Lower lobe of right lung (tissue), 2 donors: ENCODE measurements around the gene CASP7. TPM values are rescaled to one million over a fixed set of nuclear protein-coding genes. Genes with fewer than 3 reads are reported as not detected.

Source experiments
- ATAC-seq, 2 donors: fragments of 200-7000 bp; cut with Tn5 transposase; one replicate each; pipeline ENCODE4 v1.9.1; 2020 to 2022; ENCODE audit warnings: mild to moderate bottlenecking in 2 of 2, moderate library complexity in 2 of 2
- DNase-seq: peaks from one replicate; pipeline ENCODE4 v3.0.0-alpha.2; 2020
- H3K27ac ChIP-seq: fragments of 200-600 bp; one replicate; pipeline ENCODE4 v1.8.0; 2022
- H3K27me3 ChIP-seq: fragments of 200-600 bp; one replicate; pipeline ENCODE4 v1.8.0; 2022; ENCODE audit warnings: low read depth
- H3K36me3 ChIP-seq: fragments of 200-600 bp; one replicate; pipeline ENCODE4 v1.8.0; 2022; ENCODE audit warnings: mild to moderate bottlenecking
- H3K4me1 ChIP-seq: fragments of 200-600 bp; one replicate; pipeline ENCODE4 v1.8.0; 2022
- H3K4me3 ChIP-seq: fragments of 200-600 bp; one replicate; pipeline ENCODE4 v1.8.0; 2022; ENCODE audit warnings: mild to moderate bottlenecking
- H3K9me3 ChIP-seq: fragments of 200-600 bp; one replicate; pipeline ENCODE4 v1.8.0; 2022
- intact Hi-C: fragments of 100-400 bp; cut with DNase I; formaldehyde crosslinking; loops from one replicate; pipeline ENCODE4 v1.11.0; 2022
- total RNA-seq: library from RNA; stranded (reverse); fragmentation: NEBNext Ultra II Directional; extraction: Animal tissue kit (Norgen Biotek cat#: 25700); gene quantifications from one replicate; pipeline ENCODE4 v1.2.1, GENCODE V29; 2021
- TF ChIP-seq, protein P1 (sequence below): fragments of 200-600 bp; IDR thresholded peaks from one replicate; pipeline ENCODE4 v1.8.0; 2022; ENCODE audit warnings: antibody characterized with exemption, mild to moderate bottlenecking
- donor health status: DM: no; HTN: yes; CAD: no; lungs with severe emphysema.

CASP7 gene
- total RNA-seq, 1 donor from 2014 or later = 36.3 TPM

DNA sequence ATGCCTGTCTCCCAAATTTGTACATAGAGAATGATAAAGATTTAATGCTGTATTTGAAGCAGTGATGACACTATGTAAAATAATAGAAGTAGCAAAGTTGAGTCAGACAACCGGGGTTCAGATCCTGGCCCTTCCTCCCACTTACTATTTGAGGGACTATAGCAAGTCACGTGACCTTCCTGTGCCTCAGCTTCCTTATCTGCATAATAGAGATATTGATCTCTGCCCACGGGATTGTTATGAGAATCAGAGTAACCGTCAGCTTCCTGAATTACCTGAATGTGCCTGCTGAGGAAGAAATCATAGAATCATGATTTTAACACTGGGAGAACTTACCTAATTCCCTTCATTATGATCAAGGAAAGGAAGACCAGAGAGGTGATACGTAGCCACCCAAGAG, 26.9 kb downstream of the CASP7 start:
- intact Hi-C loops = no loop called here
- no peak overlapping the region for H3K27ac ChIP-seq
- H3K27me3 ChIP-seq = no peaks in the 10 kb centered on the region
- peaks cover 10% of the 10 kb centered on the region for H3K4me1 ChIP-seq
- TF ChIP-seq, protein P1, sequence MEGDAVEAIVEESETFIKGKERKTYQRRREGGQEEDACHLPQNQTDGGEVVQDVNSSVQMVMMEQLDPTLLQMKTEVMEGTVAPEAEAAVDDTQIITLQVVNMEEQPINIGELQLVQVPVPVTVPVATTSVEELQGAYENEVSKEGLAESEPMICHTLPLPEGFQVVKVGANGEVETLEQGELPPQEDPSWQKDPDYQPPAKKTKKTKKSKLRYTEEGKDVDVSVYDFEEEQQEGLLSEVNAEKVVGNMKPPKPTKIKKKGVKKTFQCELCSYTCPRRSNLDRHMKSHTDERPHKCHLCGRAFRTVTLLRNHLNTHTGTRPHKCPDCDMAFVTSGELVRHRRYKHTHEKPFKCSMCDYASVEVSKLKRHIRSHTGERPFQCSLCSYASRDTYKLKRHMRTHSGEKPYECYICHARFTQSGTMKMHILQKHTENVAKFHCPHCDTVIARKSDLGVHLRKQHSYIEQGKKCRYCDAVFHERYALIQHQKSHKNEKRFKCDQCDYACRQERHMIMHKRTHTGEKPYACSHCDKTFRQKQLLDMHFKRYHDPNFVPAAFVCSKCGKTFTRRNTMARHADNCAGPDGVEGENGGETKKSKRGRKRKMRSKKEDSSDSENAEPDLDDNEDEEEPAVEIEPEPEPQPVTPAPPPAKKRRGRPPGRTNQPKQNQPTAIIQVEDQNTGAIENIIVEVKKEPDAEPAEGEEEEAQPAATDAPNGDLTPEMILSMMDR = no peak
- no peak for ATAC-seq
- DNase-seq = no peak
- no peaks in the 10 kb centered on the region for H3K9me3 ChIP-seq
- no peak overlapping the region for H3K4me3 ChIP-seq
- H3K36me3 ChIP-seq = peaks cover 9% of the 10 kb centered on the region

DNA sequence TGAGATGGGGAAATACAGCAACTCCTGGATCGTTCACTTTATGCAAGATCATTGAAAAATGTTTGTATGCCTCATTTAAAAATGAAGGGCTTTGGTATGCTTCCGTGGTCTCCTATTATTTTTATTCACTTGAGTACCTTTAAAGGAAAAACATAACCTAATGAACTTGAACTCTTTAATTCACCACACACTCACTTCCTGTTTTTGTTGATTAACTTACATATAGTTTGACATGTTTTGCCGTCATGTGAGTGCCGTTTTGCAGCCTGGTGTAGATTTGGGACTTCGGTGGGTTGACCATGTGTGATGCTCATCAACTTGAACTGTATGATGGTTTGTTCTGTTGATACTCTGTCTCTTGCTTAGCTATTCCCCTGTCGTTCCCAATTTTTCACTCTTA, 28.9 kb downstream of the CASP7 start:
- H3K4me1 ChIP-seq = peaks cover 10% of the 10 kb centered on the region
- H3K36me3 ChIP-seq = peaks cover 4% of the 10 kb centered on the region
- no peak overlapping the region for H3K4me3 ChIP-seq
- TF ChIP-seq, protein P1 = no peak
- no peak for DNase-seq
- H3K9me3 ChIP-seq = no peaks in the 10 kb centered on the region
- no peak overlapping the region for H3K27ac ChIP-seq
- H3K27me3 ChIP-seq = no peaks in the 10 kb centered on the region
- intact Hi-C loops = no loop called here
- ATAC-seq = no peak

DNA sequence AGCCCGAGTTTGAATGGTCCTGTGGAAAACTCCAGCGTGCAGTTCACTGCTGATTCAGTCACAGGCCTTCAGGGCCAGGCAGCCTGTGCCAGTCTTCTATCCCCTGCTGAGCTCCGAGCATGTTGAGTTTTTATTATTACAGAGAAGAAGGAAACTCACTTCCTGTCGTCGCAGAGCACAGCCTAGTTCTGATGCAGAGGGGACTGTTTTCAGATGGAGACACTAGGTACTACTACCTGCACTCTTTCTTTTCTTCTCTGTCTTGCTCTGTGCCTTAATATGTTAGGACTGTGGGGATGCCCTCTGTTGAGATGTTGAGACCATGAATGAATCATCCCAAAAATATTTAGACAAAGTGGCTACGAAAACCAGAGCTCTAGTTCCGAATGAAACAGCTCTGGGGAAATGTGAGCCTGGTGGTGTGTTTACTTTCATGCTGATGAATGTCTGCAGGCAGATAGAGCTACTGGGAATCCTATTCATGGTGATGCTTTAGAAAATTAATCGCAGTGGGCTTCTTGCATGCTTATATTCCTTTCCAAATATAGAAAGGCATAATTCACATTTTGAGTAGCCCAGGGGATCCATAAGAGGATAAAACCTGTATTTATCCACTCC, 29.6 kb downstream of the CASP7 start:
- H3K9me3 ChIP-seq = no peaks in the 10 kb centered on the region

DNA sequence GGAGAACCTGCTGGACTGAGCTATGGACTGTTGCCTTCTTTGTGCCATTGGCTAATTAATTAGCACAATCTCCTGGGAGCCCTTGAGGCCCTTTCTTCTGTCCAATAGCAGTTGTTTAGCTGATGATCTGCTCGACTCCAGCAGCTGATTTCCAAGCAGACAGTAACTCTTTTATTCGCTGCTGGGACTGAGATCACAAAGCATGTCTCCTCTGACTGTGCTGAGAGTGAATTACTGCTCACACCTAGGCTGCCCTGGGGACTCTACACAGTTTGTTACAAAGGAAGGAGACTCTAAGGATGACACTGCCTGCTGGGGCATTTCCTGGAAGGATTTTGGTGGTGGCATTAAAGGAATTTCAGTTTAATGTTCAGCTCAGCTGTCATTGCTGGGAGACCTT, 31.4 kb downstream of the CASP7 start:
- Histone ChIP-seq H3K27me3 (no peaks in the 10 kb centered on the region), H3K27ac (no peak overlapping the region), H3K4me1 (peaks cover 10% of the 10 kb centered on the region), H3K36me3 (peaks cover 11% of the 10 kb centered on the region), H3K4me3 (no peak overlapping the region), H3K9me3 (no peaks in the 10 kb centered on the region)
- intact Hi-C loops = no loop called here
- DNase-seq (no peak), ATAC-seq (no peak)
- TF ChIP-seq, protein P1 = no peak

More for the DNA sequence above, 29.6 kb downstream of the CASP7 start:
- ATAC-seq (no peak), DNase-seq (no peak)
- Histone ChIP-seq H3K4me1 (peaks cover 10% of the 10 kb centered on the region), H3K27ac (no peak overlapping the region), H3K4me3 (no peak overlapping the region), H3K27me3 (no peaks in the 10 kb centered on the region), H3K36me3 (peaks cover 4% of the 10 kb centered on the region)
- TF ChIP-seq, protein P1 = no peak
- intact Hi-C loops = no loop called here

DNA sequence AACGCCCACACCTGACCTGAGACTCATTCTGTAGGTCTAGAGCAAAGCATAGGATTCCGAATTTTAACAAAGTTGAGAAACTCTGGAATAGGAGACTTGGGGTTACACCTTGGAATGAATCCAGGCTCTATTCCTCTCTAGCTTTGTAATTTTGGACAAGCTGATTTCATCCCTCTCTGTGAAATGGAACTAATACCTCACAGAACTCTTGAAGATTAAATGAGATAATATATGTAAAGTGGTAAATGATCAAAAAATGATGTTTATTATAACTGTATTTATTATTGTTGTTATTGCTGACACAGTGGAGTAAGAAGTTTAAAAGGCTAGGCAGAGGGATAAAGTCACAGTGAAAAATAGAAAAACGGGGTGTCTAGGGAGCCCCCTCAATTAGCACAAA, 32.3 kb downstream of the CASP7 start:
- H3K27me3 ChIP-seq = no peaks in the 10 kb centered on the region
- intact Hi-C loops = no loop called here
- H3K27ac ChIP-seq = no peak overlapping the region
- peaks cover 7% of the 10 kb centered on the region for H3K4me1 ChIP-seq
- ATAC-seq (no peak), DNase-seq (no peak)
- peaks cover 13% of the 10 kb centered on the region for H3K36me3 ChIP-seq
- no peaks in the 10 kb centered on the region for H3K9me3 ChIP-seq
- TF ChIP-seq, protein P1 = no peak
- H3K4me3 ChIP-seq = no peak overlapping the region
